ENCODE measurements around the gene LNX1.

The LNX1 gene

DNA sequence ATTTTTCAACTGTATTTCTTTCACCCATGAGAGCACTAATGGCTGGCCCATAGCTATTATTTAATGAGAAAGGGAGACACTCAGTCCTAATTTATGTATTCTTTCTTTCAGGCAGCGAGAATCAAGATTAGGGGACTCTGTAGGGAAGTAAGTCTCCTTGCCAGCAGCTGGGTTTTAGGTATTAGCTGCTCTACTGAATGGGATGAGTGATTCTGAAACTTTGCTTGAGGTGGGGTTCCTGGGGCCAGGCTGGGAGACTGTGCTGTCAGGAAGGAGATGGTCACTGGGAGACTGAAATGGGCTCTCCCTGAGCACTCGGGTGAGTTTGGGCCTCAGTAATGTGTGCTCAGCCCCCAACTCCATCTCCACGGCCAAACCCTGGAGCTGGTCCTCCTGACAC is 78.7 kb downstream of the LNX1 start:
- H3K4me3 ChIP-seq (ENCODE audit: severe bottlenecking), result no peak overlapping the region
- no peak for TF ChIP-seq CTCF (IDR thresholded peaks at IDR 0.05; ENCODE audit: poor library complexity, severe bottlenecking)
- no peaks in the 10 kb centered on the region for H3K4me1 ChIP-seq (ENCODE audit: insufficient read depth, poor library complexity, severe bottlenecking)
- no peaks in the 10 kb centered on the region for H3K27me3 ChIP-seq (ENCODE audit: insufficient read depth, poor library complexity, severe bottlenecking)
- DNase-seq (ENCODE audit: low spot score) (no peak), ATAC-seq (ENCODE audit: low read depth) (no peak)
- H3K27ac ChIP-seq (ENCODE audit: poor library complexity, severe bottlenecking), result no peak overlapping the region
- no peaks in the 10 kb centered on the region for H3K36me3 ChIP-seq (ENCODE audit: low read depth)
- no peaks in the 10 kb centered on the region for H3K9me3 ChIP-seq (ENCODE audit: severe bottlenecking)

DNA sequence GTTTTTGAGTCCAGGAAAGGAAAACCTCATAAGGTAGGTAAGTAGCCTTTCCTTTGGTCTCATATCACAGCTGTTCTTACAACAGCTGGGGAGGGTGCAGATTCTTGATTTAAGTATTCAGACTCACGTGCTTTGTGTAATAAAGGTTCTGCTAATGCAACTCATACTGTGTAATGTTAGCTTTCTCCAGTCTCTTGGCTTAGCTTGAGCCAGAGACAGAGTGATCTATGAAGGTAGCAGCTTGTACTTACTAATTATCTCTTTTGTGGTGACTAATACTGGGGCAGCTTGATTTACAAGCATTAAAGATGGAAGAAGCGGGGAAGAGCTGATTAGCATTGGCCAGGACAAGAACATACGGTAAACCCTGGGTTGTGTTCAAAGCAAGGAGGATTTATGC is 80.3 kb downstream of the LNX1 start:
- DNase-seq (ENCODE audit: low spot score) (no peak), ATAC-seq (ENCODE audit: low read depth) (no peak)
- Histone ChIP-seq H3K27me3 (ENCODE audit: insufficient read depth, poor library complexity, severe bottlenecking) (no peaks in the 10 kb centered on the region), H3K36me3 (ENCODE audit: low read depth) (no peaks in the 10 kb centered on the region), H3K4me3 (ENCODE audit: severe bottlenecking) (no peak overlapping the region), H3K27ac (ENCODE audit: poor library complexity, severe bottlenecking) (no peak overlapping the region), H3K4me1 (ENCODE audit: insufficient read depth, poor library complexity, severe bottlenecking) (no peaks in the 10 kb centered on the region), H3K9me3 (ENCODE audit: severe bottlenecking) (no peaks in the 10 kb centered on the region)
- no peak for TF ChIP-seq CTCF (IDR thresholded peaks at IDR 0.05; ENCODE audit: poor library complexity, severe bottlenecking)

DNA sequence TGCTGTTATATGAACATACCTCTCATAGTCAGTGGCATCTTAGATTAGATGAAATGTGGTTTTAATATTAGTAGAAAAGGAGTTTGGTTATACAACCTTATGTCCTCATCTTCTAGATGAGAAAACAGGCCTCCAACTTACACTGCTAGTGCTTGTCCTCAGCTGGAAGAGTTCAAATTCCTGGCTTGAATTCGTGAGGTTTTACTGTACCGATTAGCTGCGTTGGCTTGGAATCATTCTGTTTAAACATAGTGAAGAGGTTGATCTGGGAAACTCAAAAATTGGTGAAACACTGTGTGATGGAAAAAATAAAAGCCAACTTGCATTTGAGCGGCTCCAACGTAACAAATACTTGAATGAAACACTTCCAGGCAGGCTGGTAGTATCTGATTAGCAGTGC is 81.0 kb downstream of the LNX1 start:
- H3K36me3 ChIP-seq (ENCODE audit: low read depth), result no peaks in the 10 kb centered on the region
- no peak for ATAC-seq (ENCODE audit: low read depth)
- H3K4me3 ChIP-seq (ENCODE audit: severe bottlenecking), result no peak overlapping the region
- no peaks in the 10 kb centered on the region for H3K9me3 ChIP-seq (ENCODE audit: severe bottlenecking)
- DNase-seq (ENCODE audit: low spot score), result no peak
- no peak overlapping the region for H3K27ac ChIP-seq (ENCODE audit: poor library complexity, severe bottlenecking)
- H3K4me1 ChIP-seq (ENCODE audit: insufficient read depth, poor library complexity, severe bottlenecking), result no peaks in the 10 kb centered on the region
- TF ChIP-seq CTCF (IDR thresholded peaks at IDR 0.05; ENCODE audit: poor library complexity, severe bottlenecking), result no peak
- no peaks in the 10 kb centered on the region for H3K27me3 ChIP-seq (ENCODE audit: insufficient read depth, poor library complexity, severe bottlenecking)

GRCh38 chr4:53508446-53508845 is 82.8 kb downstream of the LNX1 start:
- DNase-seq (ENCODE audit: low spot score) (no peak), ATAC-seq (ENCODE audit: low read depth) (no peak)
- no peak for TF ChIP-seq CTCF (IDR thresholded peaks at IDR 0.05; ENCODE audit: poor library complexity, severe bottlenecking)
- H3K4me3 ChIP-seq (ENCODE audit: severe bottlenecking), result no peak overlapping the region
- no peaks in the 10 kb centered on the region for H3K4me1 ChIP-seq (ENCODE audit: insufficient read depth, poor library complexity, severe bottlenecking)
- no peak overlapping the region for H3K27ac ChIP-seq (ENCODE audit: poor library complexity, severe bottlenecking)
- H3K9me3 ChIP-seq (ENCODE audit: severe bottlenecking), result no peaks in the 10 kb centered on the region
- H3K27me3 ChIP-seq (ENCODE audit: insufficient read depth, poor library complexity, severe bottlenecking), result no peaks in the 10 kb centered on the region
- H3K36me3 ChIP-seq (ENCODE audit: low read depth), result no peaks in the 10 kb centered on the region

DNA sequence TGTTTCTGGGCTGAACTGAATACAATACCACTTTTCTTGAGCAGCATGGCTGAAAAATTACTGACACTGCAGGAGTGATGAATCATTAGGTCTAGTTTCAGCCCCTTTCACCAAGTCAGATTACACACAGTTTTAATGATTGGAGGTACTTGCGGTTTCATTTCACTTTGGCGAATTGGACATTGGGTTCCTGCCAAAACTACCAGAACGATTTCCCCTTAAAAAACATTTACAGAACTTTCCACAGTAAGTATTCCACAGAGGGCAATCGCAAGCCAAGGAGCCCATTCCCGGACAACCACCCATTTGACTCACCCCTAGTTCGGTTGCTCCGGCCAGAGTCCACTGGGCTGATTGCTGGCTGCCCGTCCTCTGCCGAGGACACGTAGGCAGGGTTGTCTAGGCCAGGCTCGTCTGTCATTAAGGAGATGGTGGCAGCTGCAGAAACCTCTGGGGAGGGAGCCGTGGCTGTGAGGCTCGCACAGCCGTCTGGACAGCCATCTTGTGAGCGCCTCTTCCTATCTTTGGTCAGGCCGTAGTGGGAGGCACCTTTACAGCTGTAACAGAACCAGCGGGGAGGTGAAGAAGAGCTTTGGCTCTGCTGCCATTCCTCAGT is 83.5 kb downstream of the LNX1 start:
- no peaks in the 10 kb centered on the region for H3K36me3 ChIP-seq (ENCODE audit: low read depth)
- ATAC-seq (ENCODE audit: low read depth) (no peak), DNase-seq (ENCODE audit: low spot score) (no peak)
- H3K4me1 ChIP-seq (ENCODE audit: insufficient read depth, poor library complexity, severe bottlenecking), result no peaks in the 10 kb centered on the region
- no peaks in the 10 kb centered on the region for H3K9me3 ChIP-seq (ENCODE audit: severe bottlenecking)
- H3K27me3 ChIP-seq (ENCODE audit: insufficient read depth, poor library complexity, severe bottlenecking), result no peaks in the 10 kb centered on the region
- H3K27ac ChIP-seq (ENCODE audit: poor library complexity, severe bottlenecking), result no peak overlapping the region
- TF ChIP-seq CTCF (IDR thresholded peaks at IDR 0.05; ENCODE audit: poor library complexity, severe bottlenecking), result no peak
- H3K4me3 ChIP-seq (ENCODE audit: severe bottlenecking), result no peak overlapping the region
